Uterus (tissue), 4 donors: ENCODE measurements around the gene OR8G5. TPM values are rescaled to one million over a fixed set of nuclear protein-coding genes. Genes with fewer than 3 reads are reported as not detected.
"Not testable (repeated sequence)": the region's sequence is repeated elsewhere in the genome, so short reads cannot be mapped to it uniquely, and the experiment has no call there.

ENCODE experiments used
- DNase-seq, 2 donors: peaks; one replicate each; pipeline ENCODE4 v3.0.0-alpha.2; 2019 to 2020
- H3K27ac ChIP-seq, 2 donors: fragments of 200-600 bp; sonication (generic); 1 replicate in 1 of 2; 2 replicates in 1 of 2; pipeline ENCODE4 v1.5.1; 2016 to 2018
- H3K27me3 ChIP-seq, 2 donors: fragments of 200-600 bp; sonication (generic); one replicate each; pipeline ENCODE4 v1.5.1; 2018 to 2019; ENCODE audit warnings: control low read depth in 1 of 2
- H3K36me3 ChIP-seq, 2 donors: fragments of 200-600 bp; sonication (generic); one replicate each; pipeline ENCODE4 v1.5.1; 2019; ENCODE audit warnings: control low read depth in 1 of 2
- H3K4me1 ChIP-seq, 2 donors: fragments of 200-600 bp; sonication (generic); one replicate each; pipeline ENCODE4 v1.5.1; 2018 to 2019; ENCODE audit warnings: control low read depth in 1 of 2
- H3K4me3 ChIP-seq, 2 donors: fragments of 200-600 bp; sonication (generic); 1 replicate in 1 of 2; 2 replicates in 1 of 2; pipeline ENCODE4 v1.5.1; 2018 to 2019; ENCODE audit warnings: mild to moderate bottlenecking in 1 of 2
- H3K9me3 ChIP-seq, 2 donors: fragments of 200-600 bp; sonication (generic); one replicate each; pipeline ENCODE4 v1.5.1; 2019; ENCODE audit warnings: control low read depth in 1 of 2
- CTCF ChIP-seq, 4 experiments: fragments of 200-600 bp in 2 of 4; fragments of 450-650 bp in 2 of 4; sonication (generic) in 2 of 4; IDR thresholded peaks; one replicate each; pipeline ENCODE4 v1.5.1; 2016 to 2019; ENCODE audit warnings: antibody characterized with exemption in 4 of 4, mild to moderate bottlenecking in 2 of 4, moderate library complexity in 1 of 4
- POLR2A ChIP-seq, 2 donors: fragments of 450-650 bp; IDR thresholded peaks; one replicate each; pipeline ENCODE4 v1.6.1; 2016; ENCODE audit warnings: antibody characterized with exemption in 2 of 2, mild to moderate bottlenecking in 1 of 2, moderate library complexity in 1 of 2
- intact Hi-C: fragments of 100-400 bp; cut with DNase I; formaldehyde crosslinking; loops from one replicate; pipeline ENCODE4 v1.15.1; 2023; ENCODE audit warnings: low total_unique reads
- total RNA-seq, 4 donors: library from RNA; depleted of rRNA in 3 of 4; stranded (reverse); fragments of >200 nt in 3 of 4; gene quantifications; one replicate each; pipeline versions ENCODE4 v1.1.0 to v1.2.4, GENCODE V29; 2014 to 2023
- donor health status: DM: yes; HTN: yes; CAD: no.

OR8G5 gene
- total RNA-seq, 4 donors from 2014 or later = not detected

DNA sequence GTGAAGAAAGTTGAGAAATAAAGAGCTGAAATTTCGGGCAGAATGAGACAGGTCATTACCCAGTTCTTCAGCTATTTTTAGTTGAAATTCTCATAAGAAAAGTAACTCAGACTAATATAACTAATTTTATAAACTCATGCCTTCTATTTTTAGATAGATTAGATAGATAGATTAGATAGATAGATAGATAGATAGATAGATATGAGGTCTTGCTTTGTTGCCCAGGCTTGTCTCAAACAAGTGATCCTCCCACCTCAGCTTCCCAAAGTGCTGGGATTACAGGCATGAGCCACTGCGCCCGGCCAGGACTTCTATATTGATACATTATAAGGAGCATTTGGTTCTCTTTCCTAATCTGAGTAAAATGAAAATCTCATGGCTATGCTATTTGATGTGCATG, 42.1 kb upstream of the OR8G5 start:
- no peaks in the 10 kb centered on the region for H3K4me1 ChIP-seq
- intact Hi-C loops = no loop called here
- DNase-seq = no peak
- no peak overlapping the region for H3K4me3 ChIP-seq
- no peak overlapping the region for H3K27ac ChIP-seq
- peaks cover 0 to 3% of the 10 kb centered on the region in 2 donors for H3K9me3 ChIP-seq
- no peaks in the 10 kb centered on the region for H3K27me3 ChIP-seq
- no peak for TF ChIP-seq CTCF (IDR thresholded peaks at IDR 0.05)
- H3K36me3 ChIP-seq = no peaks in the 10 kb centered on the region

GRCh38 chr11:124219126-124219525, 37.0 kb upstream of the OR8G5 start:
- DNase-seq = no peak
- intact Hi-C loops = no loop called here
- Histone ChIP-seq H3K36me3 (no peaks in the 10 kb centered on the region), H3K27ac (no peak overlapping the region), H3K4me1 (no peaks in the 10 kb centered on the region), H3K9me3 (no peaks in the 10 kb centered on the region), H3K27me3 (no peaks in the 10 kb centered on the region), H3K4me3 (no peak overlapping the region)
- TF ChIP-seq POLR2A (IDR thresholded peaks at IDR 0.05) (no peak), CTCF (IDR thresholded peaks at IDR 0.05) (no peak)

GRCh38 chr11:124222407-124222806, 33.8 kb upstream of the OR8G5 start:
- Histone ChIP-seq H3K27ac (no peak overlapping the region), H3K4me1 (no peaks in the 10 kb centered on the region), H3K4me3 (no peak overlapping the region), H3K36me3 (no peaks in the 10 kb centered on the region), H3K9me3 (no peaks in the 10 kb centered on the region), H3K27me3 (no peaks in the 10 kb centered on the region)
- DNase-seq = no peak
- intact Hi-C loops = no loop called here
- TF ChIP-seq CTCF (IDR thresholded peaks at IDR 0.05) (no peak), POLR2A (IDR thresholded peaks at IDR 0.05) (no peak)

DNA sequence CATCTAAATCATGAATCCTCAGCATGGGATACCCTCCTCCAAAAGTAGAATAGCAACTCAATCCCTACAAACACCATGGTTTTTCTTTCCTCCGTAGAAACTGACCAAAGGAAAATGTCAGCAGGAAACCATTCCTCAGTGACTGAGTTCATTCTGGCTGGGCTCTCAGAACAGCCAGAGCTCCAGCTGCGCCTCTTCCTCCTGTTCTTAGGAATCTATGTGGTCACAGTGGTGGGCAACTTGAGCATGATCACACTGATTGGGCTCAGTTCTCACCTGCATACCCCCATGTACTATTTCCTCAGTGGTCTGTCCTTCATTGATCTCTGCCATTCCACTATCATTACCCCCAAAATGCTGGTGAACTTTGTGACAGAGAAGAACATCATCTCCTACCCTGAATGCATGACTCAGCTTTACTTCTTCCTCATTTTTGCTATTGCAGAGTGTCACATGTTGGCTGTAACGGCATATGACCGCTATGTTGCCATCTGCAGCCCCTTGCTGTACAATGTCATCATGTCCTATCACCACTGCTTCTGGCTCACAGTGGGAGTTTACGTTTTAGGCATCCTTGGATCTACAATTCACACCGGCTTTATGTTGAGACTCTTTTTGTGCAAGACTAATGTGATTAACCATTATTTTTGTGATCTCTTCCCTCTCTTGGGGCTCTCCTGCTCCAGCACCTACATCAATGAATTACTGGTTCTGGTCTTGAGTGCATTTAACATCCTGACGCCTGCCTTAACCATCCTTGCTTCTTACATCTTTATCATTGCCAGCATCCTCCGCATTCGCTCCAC, 31.4 kb upstream of the OR8G5 start:
- DNase-seq = not testable (repeated sequence)

GRCh38 chr11:124225471-124225870, 30.7 kb upstream of the OR8G5 start:
- intact Hi-C loops = no loop called here

More for the DNA sequence above, 31.4 kb upstream of the OR8G5 start:
- intact Hi-C loops, H3K4me1 ChIP-seq, H3K36me3 ChIP-seq, H3K27ac ChIP-seq, H3K4me3 ChIP-seq, H3K9me3 ChIP-seq, H3K27me3 ChIP-seq: not testable (repeated sequence)

More at GRCh38 chr11:124225471-124225870, 30.7 kb upstream of the OR8G5 start:
- no peaks in the 10 kb centered on the region for H3K4me1 ChIP-seq
- no peaks in the 10 kb centered on the region for H3K27me3 ChIP-seq
- no peak overlapping the region for H3K4me3 ChIP-seq
- H3K9me3 ChIP-seq = no peaks in the 10 kb centered on the region
- DNase-seq = no peak
- no peak for TF ChIP-seq POLR2A (IDR thresholded peaks at IDR 0.05)
- TF ChIP-seq CTCF (IDR thresholded peaks at IDR 0.05) = no peak
- no peak overlapping the region for H3K27ac ChIP-seq
- H3K36me3 ChIP-seq = no peaks in the 10 kb centered on the region
